GM12872 (cell line): ENCODE measurements around the gene ERICH2.

ENCODE experiments used
- TF ChIP-seq, protein P1 (sequence below): IDR thresholded peaks from 3 replicates; pipeline ENCODE4 v1.5.1; 2011; ENCODE audit warnings: low read depth, mild to moderate bottlenecking, low read length, moderate library complexity; ENCODE audit not compliant: insufficient read depth

The ERICH2 gene

DNA sequence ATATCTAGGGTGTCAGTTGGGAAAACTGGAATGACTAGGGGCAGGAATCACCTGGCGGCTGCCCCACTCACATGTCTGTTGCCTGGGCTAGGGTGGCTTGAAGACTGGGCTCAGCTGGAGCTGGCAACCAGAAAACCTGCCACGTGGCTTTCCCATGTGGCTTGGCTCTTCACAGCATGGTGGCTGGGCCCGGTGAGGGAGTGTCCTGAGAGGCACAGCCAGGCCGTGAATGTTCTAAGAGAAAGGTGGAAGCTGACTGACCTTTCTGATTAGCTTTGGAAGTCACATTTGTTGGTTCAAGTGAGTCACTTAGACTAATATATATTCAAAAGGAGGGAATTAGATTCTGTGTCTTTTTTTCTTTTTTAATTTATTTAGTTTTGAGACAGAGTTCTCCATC is 32.4 kb upstream of the ERICH2 start:
- TF ChIP-seq, protein P1, sequence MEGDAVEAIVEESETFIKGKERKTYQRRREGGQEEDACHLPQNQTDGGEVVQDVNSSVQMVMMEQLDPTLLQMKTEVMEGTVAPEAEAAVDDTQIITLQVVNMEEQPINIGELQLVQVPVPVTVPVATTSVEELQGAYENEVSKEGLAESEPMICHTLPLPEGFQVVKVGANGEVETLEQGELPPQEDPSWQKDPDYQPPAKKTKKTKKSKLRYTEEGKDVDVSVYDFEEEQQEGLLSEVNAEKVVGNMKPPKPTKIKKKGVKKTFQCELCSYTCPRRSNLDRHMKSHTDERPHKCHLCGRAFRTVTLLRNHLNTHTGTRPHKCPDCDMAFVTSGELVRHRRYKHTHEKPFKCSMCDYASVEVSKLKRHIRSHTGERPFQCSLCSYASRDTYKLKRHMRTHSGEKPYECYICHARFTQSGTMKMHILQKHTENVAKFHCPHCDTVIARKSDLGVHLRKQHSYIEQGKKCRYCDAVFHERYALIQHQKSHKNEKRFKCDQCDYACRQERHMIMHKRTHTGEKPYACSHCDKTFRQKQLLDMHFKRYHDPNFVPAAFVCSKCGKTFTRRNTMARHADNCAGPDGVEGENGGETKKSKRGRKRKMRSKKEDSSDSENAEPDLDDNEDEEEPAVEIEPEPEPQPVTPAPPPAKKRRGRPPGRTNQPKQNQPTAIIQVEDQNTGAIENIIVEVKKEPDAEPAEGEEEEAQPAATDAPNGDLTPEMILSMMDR: no peak

DNA sequence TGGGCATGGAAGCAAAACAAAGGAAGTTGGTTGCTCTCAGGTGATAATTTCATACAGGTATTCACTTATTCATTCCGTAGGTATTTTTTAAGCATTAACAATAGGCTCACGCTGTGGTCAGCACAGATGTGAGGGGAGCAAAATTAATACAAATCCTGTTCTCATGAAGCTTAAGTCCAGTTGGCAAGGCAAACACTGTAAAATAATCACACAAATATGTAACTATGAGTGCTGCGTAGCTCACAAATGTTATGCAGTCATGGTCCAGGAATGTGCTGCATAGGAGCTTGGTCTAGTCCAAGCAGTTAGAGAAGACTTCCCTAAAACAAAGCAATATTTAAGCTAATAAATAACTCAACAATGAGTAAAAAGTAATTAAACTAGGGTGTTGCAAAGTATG is 31.1 kb upstream of the ERICH2 start:
- TF ChIP-seq, protein P1: no peak

DNA sequence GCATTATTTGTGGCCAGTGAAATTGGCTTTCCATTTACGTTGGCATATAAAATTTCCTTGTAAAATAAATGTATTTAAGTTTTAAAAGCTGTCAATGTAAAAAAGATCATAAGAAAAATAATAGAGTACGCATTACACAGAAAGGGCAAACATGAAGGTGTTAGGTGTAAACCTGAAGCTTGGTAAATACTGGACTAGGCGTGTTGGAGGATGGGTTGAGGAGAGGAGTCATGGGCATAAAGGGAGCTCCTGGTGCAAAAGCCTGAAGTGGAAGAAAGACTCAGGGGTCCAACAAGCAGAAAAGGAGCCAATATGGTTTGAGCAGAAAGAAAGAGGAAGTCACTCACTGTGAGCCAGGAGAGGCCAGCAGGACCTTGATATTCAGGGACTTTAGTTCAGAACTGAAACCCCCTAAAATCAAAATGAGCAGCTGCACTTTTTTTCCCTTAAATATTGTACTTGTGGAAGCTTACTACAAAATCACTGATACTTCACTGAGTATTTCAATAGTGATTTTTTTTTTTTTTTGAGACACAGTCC is 30.6 kb upstream of the ERICH2 start:
- TF ChIP-seq, protein P1: no peak

DNA sequence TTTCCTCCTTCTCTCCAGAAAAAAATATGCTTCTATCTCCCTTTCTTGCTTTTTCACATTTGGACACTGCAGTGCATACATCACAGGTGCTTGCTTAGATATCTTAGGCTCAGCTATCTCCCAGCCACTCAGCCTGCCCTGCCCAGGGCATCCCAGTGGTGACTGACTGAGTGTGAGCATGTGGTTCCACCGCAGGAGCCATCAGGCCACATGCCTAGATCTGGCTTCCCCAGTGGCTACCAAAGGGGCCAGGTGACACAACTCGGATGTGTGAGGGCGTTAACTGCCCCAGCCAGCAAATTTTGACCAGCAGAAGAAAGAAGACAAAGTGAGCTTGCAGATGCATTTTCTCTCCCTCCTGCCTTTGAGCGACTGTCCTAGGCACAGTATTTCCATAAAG is 29.5 kb upstream of the ERICH2 start:
- TF ChIP-seq, protein P1: no peak

DNA sequence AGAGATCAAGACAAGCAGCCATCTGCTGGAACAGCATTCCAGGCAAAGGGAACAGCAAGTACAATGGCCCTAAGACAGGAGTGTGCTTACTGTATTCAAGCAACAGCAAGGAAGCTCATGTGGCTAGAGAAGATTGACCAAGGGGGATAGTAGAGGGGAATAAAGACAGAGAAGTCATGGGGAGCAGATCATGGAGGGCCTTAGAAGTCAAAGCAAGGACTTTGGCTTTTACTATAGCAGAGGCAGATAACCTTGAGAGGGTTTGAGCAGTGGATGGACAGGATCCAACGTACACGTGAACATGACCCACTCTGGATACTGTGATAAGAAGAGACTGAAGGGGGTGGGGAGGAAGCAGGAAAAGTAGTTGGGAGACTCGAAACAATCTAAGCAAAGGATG is 28.2 kb upstream of the ERICH2 start:
- TF ChIP-seq, protein P1: no peak

DNA sequence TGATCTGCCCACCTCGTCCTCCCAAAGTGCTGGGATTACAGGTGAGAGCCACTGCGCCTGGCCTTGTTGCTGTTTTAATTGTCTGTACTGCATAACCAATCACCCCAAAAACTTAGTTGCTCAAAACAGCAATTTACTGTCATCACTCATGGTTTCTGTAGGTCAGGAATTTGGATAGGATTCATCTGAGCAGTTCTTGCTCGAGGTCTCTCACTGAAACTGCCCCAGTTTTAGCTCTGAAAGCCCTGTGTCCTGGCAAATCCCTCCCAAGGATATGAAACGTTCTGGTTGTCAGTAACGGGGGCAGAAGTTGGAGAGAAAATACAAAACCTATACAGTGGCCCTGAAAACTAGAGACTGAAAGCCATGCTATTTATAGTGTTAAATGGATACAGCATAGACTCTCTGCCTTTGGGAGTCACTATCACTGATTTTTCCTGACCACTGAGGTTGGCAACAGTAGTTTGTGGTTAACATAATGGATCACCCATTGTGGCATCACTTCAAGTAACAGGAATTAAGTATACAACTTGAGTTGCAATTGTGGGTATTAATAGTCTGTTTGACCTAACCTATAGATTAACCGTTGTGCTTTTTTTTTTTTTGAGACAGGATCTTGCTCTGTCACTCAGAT is 27.2 kb upstream of the ERICH2 start:
- TF ChIP-seq, protein P1: no peak

DNA sequence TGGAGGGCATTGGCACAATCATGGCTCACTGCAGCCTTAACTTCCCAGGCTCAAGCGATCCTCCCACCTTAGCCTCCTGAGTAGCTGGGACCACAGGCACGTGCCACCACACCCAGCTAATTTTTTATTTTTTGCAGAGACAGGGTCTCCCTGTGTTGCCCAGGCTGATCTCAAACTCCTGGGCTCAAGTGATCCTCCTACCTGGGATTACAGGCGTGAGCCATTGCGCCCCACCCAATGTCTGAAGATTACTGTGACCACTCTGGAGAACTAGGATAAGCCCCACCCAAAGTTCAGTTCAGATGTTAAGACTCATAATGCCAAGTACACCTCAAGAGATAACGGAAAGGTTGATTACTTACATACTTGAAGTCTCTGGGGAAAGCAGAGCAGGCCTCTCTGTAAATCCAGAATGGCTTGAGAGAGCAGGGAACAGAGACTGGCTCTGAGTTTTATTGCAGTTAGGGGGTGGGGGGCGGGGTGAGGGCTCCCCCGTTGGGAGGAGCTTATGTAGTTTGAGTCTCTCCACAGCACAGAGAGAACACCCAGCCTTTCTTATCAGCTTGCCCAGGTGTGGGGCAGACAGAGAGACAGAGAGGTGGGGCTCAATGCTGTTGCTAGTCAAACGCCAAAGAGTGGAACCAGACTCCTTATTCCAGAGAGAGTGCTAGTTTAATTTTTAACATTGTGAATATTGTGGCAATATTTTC is 26.5 kb upstream of the ERICH2 start:
- TF ChIP-seq, protein P1: no peak
